ENCODE data around the gene SLC22A13.
A peak's percentile ranks its signal among the peaks of the same experiment; 100 is the strongest.

SLC22A13 gene

DNA sequence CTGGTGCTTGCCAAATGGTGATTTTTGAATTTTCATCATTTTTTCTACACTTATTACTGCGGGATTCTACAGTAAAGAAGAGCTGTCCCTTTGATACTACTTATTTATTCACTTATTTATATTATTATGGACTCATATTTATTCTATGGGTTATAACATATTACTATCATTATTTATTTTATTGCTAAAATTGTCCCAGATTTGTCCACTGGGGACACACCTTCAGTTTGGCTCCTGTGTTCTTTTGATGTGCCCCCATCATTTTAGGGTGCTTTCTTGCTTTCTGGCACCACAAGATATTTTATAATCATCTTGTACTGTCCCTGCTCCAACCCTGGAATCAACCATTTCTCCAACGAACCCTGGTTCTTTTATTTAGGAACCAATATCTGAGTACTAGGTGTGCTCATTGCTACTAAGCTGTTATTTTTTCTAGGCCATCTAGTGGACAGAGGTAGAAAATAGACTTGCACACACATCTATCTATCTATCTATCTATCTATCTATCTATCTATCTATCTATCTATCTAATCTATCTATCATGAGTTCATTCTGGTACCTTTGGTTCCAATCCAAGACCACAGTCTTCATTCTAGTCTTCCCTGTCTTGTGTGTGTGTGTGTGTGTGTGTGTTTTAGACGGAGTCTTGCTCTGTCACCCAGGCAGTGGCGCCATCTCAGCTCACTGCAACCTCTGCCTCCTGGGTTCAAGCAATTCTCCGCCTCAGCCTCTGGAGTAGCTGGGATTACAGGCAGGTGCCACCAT lies 32.5 kb downstream of the SLC22A13 start:
- H3K4me3 ChIP-seq (ENCODE audit: low read depth, low read length): no peak overlapping the region
- TF ChIP-seq CTCF (IDR thresholded peaks at IDR 0.05; ENCODE audit: insufficient read depth, low read depth, low read length, missing control alignments): peak; percentile 32
- peak; percentile 18 for DNase-seq (ENCODE audit: low read depth)

- DNase-seq (ENCODE audit: low read depth): no peak
- H3K4me3 ChIP-seq (ENCODE audit: low read depth, low read length): no peak overlapping the region
- TF ChIP-seq CTCF (IDR thresholded peaks at IDR 0.05; ENCODE audit: insufficient read depth, low read depth, low read length, missing control alignments): no peak
Observed at GRCh38 chr3:38306941-38307340, 41.3 kb downstream of the SLC22A13 start.

- TF ChIP-seq CTCF (IDR thresholded peaks at IDR 0.05; ENCODE audit: insufficient read depth, low read depth, low read length, missing control alignments): no peak
- no peak overlapping the region for H3K4me3 ChIP-seq (ENCODE audit: low read depth, low read length)
- DNase-seq (ENCODE audit: low read depth): no peak
Observed at GRCh38 chr3:38307599-38307998, 42.0 kb downstream of the SLC22A13 start.

DNA sequence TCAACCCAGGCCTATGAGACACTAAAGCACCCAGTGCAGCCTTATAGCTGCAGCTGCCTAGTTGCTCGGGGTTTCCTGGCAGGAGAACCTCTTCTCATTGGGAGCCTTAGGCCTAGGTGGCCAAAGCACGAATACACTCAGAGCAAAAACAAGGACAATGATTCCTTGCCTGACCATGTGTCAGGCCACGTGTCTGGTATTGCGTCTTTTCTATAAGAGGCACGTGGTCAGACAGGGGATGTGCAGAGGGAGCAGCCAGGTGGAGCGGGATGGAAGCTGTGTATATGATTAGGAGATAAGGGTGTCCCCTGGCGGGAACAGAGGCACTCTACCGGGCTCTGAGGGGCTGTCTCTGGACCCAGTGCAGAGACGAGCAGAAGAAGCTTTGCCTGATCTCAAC lies 42.8 kb downstream of the SLC22A13 start:
- no peak for TF ChIP-seq CTCF (IDR thresholded peaks at IDR 0.05; ENCODE audit: insufficient read depth, low read depth, low read length, missing control alignments)
- DNase-seq (ENCODE audit: low read depth): no peak
- H3K4me3 ChIP-seq (ENCODE audit: low read depth, low read length): no peak overlapping the region

- no peak for TF ChIP-seq CTCF (IDR thresholded peaks at IDR 0.05; ENCODE audit: insufficient read depth, low read depth, low read length, missing control alignments)
- H3K4me3 ChIP-seq (ENCODE audit: low read depth, low read length): no peak overlapping the region
- DNase-seq (ENCODE audit: low read depth): no peak
Observed at GRCh38 chr3:38311476-38311875, 45.9 kb downstream of the SLC22A13 start.

- no peak for TF ChIP-seq CTCF (IDR thresholded peaks at IDR 0.05; ENCODE audit: insufficient read depth, low read depth, low read length, missing control alignments)
- no peak overlapping the region for H3K4me3 ChIP-seq (ENCODE audit: low read depth, low read length)
- DNase-seq (ENCODE audit: low read depth): no peak
Observed at GRCh38 chr3:38311941-38312340, 46.3 kb downstream of the SLC22A13 start.

GRCh38 chr3:38312356-38312755 lies 46.7 kb downstream of the SLC22A13 start:
- TF ChIP-seq CTCF (IDR thresholded peaks at IDR 0.05; ENCODE audit: insufficient read depth, low read depth, low read length, missing control alignments): no peak
- DNase-seq (ENCODE audit: low read depth): no peak
- H3K4me3 ChIP-seq (ENCODE audit: low read depth, low read length): no peak overlapping the region

Data from GM12865 (cell line).